DMS114 treated with DMSO at 0.1 percent for 48 hours (cell line): ENCODE data around the gene ASB2.

Source experiments
- DNase-seq: peaks from one replicate; lab custom pipeline; 2025; ENCODE audit not compliant: unreplicated experiment; lab: John Stamatoyannopoulos, UW

ASB2 gene

DNA sequence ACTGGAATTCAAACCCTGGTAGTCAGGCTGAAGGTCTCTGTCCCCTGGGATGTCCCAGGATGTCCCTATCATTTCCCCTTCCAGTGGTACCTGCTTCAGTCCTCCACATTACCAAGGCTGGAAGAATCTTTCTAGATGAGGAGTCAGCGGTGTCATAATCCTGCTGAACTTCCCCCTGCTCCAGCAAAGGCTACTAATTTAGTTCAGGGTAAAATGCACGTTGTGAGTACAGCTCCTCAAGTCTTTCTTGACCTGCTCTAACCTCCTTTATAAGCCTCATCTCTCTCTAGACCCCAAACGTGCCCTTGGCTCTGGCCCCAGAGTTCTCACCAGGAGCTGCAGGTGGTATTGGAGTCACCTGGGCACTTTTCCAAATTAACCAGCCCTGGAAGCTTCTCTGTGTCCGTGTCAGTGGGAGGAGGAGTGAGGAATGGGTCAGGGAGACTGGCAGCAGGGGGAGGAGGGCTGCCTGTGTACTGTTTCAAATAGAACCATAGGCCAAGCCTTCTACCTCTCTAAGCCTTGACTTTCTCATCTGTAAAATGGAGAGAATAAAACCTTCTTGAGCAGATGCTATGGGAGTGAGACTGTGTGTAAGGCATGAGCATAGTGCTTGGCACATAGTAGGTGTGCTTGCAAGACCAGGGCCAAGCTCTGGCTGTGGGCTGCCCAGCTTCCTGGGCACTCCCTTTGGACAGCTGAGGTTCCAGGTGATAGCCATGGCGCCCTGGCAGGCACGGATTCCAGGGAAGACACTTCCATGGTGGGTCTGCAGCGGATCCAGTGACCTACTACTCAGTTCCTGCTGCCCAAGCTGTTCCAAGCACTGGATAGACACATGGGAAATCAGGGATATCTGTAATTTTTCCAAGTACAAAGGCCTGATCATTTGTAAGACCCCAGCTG lies 24.5 kb downstream of the ASB2 start:
- no peak for DNase-seq

DNA sequence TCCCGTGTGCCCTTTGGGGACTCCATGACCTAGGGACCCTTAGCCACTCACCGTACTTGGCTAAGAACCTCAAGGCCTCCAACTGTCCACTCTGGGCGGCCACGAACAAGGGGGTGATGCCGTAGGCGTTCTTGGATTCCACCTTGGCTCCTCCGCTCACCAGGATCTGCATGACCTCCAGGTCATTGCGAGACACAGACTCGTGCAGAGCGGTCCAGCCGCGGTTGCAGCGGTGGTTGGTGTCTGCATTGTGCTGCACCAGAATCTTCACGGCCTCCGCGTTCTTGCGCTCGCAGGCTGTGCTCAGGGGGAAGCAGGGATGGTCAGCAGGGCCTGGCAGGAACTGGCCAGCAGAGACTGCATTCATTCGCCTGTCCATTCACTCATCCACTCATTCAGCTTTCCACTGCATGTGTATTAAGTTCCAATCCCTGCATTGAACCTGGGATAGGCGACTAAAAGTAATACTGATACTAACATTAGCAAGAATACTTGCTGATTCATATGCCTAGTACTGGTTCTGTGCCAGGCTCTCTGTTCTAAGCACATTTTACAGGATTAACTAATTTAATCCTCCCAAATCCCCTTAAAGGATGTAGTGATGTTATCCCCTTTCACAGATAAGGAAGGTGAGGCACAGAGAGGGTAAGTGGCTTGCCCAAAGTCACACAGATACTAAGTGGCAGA lies 25.3 kb downstream of the ASB2 start:
- no peak for DNase-seq

DNA sequence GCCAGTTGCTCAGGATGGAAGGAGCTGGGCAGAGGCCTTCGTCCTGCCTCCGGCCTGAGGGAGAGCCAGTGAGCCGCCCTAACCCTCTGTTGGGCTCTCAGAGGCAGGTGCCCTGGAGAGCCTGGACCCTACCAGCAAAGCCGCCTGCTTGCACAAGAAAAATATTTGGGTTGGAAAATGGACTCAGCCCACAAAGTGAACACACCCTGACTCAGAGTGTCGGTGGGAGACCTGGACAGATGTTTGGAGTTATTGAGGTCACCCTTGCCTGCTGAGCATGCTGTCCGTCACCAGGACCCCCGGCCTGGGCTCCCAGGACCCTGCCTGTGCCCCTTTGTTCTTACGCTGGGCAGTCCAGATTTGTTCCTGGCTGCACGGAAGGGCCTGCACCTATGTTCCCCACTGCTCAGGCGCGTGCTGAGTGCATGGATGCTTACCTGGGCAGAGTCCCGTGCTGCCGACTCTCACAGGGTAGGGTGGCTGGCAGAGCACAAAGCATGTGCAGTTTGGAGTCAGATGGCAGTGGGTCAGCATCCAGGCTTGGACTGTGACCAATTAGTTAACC lies 26.8 kb downstream of the ASB2 start:
- no peak for DNase-seq

DNA sequence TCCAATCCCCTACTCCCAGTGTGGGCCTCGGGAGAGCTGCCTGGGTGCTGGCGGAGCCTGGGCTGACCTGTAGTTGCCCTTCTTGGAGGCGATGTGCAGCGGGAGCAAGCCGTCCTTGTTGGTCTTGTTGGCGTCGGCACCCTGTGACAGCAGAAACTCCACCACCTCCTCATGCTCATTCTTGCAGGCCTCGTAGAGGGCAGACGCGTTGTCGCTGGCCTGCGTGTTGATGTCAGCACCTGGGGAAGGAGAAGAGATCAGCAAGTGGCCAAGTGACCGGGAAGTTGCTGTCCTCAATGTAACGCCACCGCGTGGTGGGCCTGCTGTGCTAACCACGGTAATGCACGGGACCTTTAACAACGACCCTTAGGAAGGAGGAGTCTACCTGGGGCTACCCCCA lies 29.1 kb downstream of the ASB2 start:
- DNase-seq = no peak

DNA sequence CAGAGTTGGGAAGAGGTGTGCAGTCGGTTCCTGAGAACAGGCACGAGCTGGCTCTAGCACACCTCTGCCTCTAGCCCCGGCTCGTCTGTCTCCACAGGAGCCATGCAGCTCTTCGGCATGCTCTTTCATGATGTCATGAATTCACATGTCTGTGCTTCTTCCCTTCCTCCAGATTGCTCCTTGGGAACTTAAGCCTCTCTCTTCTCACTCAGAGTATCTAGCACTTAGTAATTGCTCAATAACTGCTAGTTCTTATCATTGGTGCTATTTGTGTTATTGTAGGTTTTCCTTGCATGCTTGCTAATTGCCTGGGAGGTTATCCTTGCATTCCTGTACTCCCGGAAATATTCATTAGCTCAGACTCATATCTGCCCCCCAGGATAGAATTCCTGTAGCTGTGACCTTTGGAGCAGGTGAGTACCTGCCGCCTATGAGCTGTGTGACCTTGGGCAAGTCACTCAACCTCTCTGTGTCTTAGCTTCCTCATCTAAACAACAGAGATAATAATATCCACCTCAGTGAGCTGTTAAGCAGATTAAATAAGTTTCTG lies 29.8 kb downstream of the ASB2 start:
- no peak for DNase-seq

DNA sequence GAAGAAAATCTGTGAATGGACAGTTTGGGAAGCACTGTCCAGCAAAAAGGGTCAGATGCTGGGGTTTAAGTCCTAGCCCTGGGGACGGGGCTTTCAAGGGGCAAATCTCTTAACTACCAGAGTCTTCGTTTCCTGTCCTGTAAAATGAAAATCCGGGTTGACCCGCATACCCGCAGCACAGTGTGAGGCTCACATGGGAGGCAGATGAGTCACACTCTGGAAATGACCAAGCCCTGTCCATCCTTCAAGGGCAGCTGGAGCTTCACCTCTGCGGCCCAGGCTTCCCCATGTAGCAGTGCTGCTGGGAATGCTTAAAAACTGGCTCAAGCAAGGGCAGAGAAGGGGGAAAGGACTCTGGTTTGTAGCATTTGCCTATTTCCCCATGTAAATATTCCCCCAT lies 30.3 kb downstream of the ASB2 start:
- no peak for DNase-seq

DNA sequence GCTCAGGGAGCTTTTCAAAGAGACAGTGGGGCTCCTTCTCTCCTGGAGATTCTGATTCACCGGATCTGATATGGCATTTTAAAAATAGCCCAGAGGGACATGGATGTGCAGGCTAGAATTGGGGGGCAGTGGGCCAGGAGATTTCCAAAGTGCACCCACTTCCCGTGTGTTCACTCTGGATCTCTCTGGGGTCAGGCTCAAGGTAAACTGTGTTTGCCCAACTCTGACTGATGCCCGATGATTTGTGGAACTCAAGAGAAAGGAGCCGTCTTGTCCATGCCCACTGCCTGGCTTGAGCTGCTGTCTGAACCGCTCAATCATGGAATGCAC lies 31.3 kb downstream of the ASB2 start:
- DNase-seq = no peak

DNA sequence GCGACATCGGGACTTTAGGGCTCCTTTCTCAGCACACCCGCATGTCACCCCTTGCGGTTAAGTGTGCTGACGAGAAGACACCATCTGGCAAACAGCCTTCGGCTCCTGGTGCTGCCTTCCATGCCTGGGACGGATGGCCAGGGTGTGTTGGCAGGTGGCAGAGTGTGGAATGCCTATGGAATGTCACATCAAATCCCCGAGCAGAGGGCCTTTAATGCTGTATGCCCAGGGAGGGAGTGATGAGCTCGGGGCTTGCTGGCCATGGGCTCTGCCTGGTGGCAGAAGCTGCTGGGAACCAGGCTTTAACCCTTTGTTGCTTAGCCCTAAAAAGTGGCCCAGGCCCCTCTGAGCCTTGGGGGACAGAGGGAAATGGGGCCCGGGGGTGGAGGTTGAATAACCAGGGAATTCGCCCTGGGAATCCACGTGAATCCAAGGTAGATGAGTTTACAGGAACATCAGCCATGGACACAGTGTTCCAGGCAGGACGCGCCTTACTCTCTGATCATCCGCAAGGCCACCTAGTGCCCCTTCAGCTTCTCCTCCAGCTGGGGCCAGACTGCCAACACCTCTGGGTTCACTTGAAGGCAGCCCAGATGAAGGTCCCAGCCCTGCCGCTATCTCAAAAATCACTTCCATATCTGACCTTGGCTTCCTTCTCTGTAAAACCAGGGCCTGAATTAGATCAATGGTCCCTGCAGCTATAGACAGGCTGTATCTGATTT lies 31.9 kb downstream of the ASB2 start:
- no peak for DNase-seq

DNA sequence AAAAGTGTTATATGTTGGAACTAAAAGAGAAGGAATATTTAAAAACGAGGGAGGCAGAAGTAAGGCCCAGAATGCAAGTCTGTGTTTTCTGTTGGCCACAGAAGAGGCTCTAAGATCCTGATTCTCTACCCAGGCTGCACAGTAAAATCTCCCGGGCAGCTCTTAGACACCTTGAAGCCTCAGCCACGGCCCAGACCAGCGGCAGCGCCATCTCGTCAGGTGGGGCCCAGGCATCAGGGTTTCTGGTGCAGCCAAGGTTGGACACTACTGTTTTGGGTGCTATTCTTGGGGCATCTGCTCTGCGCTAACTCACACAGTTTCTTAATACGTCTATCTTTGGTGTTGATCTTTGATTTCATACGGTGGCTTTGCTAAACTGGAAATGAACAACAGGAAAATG lies 32.4 kb downstream of the ASB2 start:
- DNase-seq = no peak

DNA sequence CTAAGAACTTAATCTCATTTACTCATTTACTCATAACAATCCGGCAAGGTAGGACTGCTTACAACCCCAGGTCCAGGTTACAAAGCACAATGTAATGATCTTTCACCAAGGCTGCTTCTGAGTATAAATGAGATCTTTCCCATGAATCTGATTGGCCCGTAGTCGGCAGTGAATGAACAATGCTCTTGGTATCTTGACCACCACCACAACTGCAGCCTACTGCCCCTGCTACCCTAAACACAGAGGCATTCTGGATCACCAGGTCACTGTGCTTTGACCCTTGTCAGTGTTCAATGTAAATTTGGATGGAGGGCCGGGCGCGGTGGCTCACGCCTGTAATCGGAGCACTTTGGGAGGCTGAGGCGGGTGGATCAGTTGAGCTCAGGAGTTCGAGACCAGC lies 33.3 kb downstream of the ASB2 start:
- no peak for DNase-seq

DNA sequence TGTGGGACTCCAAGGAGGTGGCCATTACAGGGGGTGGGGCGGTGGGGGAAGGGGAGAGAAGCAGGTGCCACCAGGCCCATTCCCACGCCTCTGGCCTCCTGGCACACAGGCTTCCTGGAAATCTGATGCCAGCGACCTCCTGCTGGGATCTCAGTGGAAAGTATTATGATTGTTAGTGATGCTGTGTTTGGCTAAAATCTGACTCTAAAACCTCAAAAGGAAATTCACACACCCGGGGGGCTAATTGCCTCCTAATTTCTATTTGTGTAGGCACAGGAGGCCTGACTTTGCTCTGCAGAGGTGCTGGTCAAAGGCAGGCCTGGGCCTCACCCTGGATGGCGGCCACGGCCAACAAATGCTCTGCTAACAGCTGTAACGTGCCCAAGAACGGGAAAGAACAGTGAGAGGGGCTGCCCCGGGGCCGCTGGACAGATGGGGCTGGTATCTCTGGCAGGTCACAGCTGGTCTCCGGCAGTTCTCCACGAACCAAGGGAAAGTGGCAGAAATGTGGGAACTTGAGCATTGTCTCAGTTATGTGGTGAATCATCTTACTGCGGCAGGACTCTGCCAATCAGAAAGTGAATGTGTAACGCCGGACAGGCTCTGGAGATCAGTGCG lies 35.0 kb downstream of the ASB2 start:
- no peak for DNase-seq

DNA sequence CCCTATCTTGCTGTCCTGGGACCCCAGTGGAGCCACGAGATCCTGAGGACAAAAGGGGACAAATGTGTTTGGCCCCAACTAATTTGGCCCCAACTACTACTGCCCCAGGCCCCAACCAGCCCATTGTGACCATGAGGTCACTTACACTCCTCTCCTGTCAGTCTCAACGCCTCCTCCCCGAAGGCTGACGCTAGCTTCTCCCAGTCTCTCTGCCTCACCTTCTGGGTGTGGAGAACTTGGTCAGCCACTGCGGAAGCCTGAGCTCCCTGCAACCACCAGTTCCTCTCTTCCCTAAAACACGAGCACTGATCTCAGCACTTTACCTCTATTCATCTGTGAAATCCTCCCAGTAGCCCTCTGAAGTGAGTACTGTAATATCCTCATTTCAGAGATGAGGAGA lies 35.9 kb downstream of the ASB2 start:
- no peak for DNase-seq

DNA sequence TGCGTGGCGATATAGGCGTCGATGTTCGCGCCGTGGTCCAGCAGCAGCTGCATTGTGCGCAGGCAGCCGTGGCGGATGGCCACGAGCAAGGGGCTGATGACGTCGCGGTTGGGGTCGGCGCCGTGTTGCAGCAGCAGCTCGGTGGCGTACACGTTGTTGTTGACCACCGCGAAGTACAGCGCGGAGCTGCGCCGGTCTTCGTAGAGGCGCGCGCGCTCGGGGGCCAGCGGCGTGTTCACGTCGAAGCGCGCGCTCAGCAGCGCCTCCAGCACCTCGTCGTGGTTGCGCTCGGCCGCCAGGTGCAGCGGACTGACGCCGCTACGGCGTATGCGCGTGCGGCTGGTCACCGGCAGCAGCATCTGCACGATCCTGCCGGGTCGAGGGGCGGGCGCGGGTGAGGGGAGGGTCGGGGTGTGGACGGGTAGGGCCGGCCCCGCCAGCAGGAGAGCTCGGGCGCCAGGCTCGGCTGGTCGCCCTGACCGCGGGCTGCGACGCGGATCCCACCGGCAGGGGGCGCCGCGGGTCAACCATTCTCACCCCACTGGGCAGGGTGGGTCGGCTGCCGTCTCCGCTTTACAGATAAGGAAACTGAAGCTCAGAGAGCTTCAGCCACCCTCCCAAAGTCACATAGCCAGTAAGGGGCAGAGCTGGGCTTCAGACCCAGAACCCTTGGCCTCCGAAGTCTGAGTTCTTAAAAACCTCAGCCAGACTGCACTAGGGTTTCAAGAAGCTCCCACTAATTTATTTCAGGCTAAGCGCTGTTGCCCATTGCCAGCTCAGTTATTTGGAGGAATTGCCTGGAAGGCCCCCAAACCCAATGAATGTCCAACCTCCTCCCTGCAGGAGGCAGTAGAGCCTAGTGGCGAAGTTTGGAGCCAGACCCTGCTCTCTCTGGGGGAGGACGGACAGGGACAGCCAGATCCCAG lies 36.8 kb downstream of the ASB2 start:
- DNase-seq = peak; percentile 30

DNA sequence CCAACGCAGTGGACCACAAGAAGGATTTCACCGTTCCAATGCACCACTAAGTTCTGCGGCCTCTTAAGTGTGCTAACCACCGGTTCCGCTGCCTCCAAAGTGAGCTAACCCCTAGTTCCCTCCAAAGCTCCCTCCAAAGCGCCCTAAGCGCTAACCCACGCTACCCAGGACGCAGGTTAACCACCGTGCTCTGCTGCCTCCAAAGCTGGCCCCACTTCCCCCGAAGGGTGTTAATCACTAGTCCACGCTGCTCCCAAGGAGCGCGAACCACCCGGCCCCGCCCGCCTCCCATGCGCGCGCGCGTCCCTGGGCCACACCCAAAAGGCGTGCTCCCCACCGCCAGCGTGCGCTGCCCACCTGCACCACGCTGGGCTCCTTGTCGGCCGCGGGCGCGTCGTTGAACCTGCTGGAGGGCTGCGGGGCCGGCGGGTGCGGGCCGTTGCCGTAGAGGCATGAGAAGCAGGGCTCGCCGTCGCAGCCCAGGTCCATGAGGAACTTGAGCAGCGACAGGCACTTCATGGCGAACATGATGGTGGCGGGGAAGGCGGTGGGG lies 37.5 kb downstream of the ASB2 start:
- no peak for DNase-seq

DNA sequence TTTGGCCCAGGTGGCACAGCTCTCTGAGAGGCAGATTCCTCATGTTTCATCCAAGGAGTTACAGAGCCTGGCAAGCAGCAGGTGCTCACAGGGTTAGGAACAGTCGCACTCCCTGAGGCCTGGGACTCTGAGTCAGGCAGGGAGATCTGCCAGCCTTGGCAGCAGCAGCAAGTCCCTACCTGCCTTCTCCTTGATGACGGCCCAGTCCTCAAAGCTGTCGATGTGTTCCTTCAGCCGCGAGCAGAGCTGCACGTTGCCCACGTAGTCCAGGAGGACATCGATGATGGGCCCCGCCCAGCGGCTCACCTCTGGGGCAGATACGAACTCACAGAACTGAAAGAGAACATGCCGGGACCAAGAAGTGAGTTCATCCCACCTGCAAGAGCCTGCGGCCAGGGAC lies 38.9 kb downstream of the ASB2 start:
- no peak for DNase-seq

DNA sequence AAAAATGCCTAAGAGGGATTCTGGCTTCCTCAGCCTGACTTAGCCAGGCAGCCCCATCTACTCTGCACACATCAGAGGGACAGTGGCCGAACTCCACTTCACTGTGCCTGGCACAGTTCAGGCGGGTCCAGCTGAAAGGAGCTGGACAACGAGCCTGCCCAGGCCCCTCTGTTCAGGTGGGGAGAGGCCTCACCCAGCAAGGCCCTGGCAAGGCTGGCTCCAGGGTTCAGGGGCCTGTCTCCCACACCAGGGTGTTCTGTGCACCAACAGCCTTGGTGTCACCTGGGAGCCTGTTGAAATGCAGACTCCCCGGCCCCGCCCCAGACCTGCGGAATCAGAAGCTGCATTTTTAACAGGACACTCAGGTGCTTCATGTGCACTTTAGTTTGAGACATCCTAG lies 39.4 kb downstream of the ASB2 start:
- no peak for DNase-seq

DNA sequence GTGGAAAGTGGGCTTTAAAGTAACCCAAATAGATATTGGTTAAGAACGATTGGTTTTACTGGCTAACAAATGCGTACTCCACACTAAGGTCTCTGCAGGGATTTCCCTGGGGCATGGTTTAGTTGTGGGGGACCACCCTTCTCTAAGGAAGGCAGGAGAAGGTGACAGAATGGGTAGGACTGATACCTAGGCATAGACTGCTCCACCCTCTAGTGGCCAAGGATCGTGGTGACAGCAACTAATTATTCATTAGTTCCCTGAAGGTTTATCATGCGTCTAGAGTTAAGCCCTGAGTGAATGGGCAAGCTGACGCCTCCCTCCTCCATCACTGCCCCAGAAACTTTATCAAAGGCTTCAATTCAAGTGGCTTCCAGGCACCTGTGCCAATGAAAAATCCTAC lies 40.1 kb downstream of the ASB2 start:
- DNase-seq = peak; percentile 17

DNA sequence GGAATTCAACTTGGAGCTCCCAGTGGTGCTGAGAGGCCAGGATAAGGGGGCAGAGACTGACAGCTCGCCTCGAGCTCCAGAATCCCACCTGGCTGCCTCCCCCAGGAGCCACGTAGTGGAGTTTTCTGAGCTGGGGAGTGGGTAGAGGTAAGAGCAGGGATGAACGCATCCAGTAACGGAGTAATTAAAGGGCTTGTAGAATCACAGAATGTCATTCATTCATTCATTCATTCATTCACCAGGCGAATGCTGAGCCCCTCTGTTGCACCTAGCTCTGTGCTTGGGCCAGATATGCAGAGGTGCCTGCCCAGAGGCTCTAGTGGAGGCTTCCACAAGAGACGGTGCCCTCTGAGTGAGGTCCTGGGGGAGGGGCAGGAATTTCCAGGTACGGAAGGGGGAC lies 41.2 kb downstream of the ASB2 start:
- no peak for DNase-seq

DNA sequence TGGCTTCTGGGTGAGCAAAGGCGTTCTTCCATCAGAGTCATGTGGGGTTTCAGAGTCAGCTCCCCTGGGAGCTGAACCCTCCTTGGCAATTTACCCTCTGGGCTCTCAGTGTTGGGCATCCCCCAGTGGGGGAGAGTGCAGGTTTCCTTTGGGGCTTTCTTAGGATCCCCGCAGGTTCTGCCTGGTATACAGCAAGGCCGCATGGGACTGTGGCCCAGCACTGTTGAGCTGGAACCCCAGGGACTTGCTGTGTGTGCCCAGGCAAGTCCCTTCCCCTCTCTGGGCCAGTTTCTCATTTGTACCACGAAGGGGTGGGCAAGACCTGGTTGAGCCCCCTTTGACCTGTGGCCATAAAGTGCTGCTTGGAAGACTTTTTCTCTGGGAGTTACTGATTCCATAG lies 43.7 kb downstream of the ASB2 start:
- no peak for DNase-seq

DNA sequence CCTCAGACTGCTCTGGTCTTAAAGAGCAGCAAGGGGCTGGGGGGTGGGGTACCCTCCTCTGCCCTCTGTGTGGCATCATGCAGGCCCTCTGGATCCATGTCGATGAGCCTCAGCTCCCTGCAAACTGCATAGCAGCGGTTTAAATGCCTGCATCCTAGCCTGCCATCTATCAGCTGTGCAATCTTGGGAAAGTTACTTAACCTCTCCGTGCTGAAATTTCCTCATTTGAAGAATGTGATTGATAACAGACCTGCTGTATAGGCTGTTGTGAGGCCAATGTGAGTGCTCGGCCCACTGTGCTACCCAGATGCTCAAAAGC lies 45.4 kb downstream of the ASB2 start:
- no peak for DNase-seq
